Activated CD8-positive, alpha-beta memory T cell treated with anti-CD3 and anti-CD28 coated beads, Interleukin-2, amount 10 ng/mL, durations not matched to agents 7 days and 5 days (primary cell): Measurements from ENCODE around the gene TUBA3D. TPM values are rescaled to one million over a fixed set of nuclear protein-coding genes. Genes with fewer than 3 reads are reported as not detected.
"Not testable (repeated sequence)": the region's sequence is repeated elsewhere in the genome, so short reads cannot be mapped to it uniquely, and the experiment has no call there.

ENCODE experiments used
- ATAC-seq: fragments of 150-1000 bp; cut with Tn5 transposase; one replicate; pipeline ENCODE4 v1.10.0; 2021; ENCODE audit warnings: moderate library complexity
- CTCF ChIA-PET: fragments of 350-600 bp; sonication (Branson Sonifier 250); formaldehyde crosslinking; loops from one replicate; lab custom pipeline; 2021; ENCODE audit warnings: antibody characterized with exemption; lab: Charles Lee
- DNase-seq: peaks from one replicate; pipeline ENCODE4 v3.0.0-alpha.2; 2020
- H3K27ac Mint-ChIP-seq: one replicate; pipeline ENCODE4 v1.8.0; 2021; ENCODE audit warnings: mild to moderate bottlenecking, mixed read lengths
- H3K27me3 Mint-ChIP-seq: one replicate; pipeline ENCODE4 v1.8.0; 2021; ENCODE audit warnings: mixed read lengths
- H3K36me3 Mint-ChIP-seq: one replicate; pipeline ENCODE4 v1.8.0; 2021; ENCODE audit warnings: mild to moderate bottlenecking, mixed read lengths
- H3K4me1 Mint-ChIP-seq: one replicate; pipeline ENCODE4 v1.8.0; 2021; ENCODE audit warnings: mixed read lengths
- H3K4me3 Mint-ChIP-seq: one replicate; pipeline ENCODE4 v1.8.0; 2021; ENCODE audit warnings: mild to moderate bottlenecking, moderate library complexity, mixed read lengths
- H3K9me3 Mint-ChIP-seq: one replicate; pipeline ENCODE4 v1.8.0; 2022; ENCODE audit warnings: low read depth, mixed read lengths
- total RNA-seq, 2 experiments: library from RNA; stranded (reverse); gene quantifications; one replicate each; pipeline ENCODE4 v1.2.3, GENCODE V29; 2021

The TUBA3D gene
- total RNA-seq, 2 experiments from 2014 or later = not detected

DNA sequence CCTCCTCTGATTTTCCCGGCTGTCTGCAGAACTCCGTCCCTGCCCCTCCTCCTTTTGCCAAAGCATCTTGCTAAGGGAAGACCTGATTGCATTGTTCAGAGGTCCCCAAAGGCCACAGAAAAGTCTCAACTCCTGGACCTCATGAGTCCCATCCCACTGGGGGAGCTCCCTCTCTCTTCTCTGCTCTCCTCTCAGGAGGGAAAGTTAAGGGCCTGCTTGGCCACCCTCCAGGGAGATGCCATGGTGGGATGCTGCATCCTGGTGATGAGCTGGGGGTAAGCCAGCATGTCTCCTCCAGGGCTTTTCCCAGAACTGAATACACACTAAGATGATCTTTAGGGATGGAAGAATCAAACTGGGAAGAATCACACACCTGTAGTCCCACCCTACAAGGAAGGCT lies 2.7 kb upstream of the TUBA3D start:
- DNase-seq, H3K4me3 Mint-ChIP-seq, H3K36me3 Mint-ChIP-seq, H3K27ac Mint-ChIP-seq, H3K4me1 Mint-ChIP-seq, CTCF ChIA-PET, ATAC-seq, H3K27me3 Mint-ChIP-seq, H3K9me3 Mint-ChIP-seq: not testable (repeated sequence)

DNA sequence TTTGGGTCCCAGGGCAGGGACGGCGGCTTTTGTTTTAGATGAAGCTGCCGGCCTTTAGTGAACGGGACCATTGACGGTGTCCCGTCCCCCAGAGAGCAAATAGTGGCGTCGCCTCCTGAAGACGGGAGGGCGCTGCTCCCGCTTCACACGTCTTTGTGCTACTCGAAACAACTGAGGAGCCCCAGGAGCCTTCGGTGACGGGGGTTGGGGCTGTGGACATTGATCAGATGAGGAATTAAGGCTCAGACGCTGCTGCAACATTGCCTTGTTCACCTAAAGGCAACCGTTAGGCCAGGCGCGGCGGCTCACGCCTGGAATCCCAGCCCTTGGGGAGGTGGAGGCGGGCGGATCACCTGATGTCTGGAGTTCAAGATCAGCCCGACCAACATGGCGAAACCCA lies 444 bp downstream of the TUBA3D start:
- H3K4me3 Mint-ChIP-seq, H3K27ac Mint-ChIP-seq, H3K27me3 Mint-ChIP-seq: not testable (repeated sequence)

DNA sequence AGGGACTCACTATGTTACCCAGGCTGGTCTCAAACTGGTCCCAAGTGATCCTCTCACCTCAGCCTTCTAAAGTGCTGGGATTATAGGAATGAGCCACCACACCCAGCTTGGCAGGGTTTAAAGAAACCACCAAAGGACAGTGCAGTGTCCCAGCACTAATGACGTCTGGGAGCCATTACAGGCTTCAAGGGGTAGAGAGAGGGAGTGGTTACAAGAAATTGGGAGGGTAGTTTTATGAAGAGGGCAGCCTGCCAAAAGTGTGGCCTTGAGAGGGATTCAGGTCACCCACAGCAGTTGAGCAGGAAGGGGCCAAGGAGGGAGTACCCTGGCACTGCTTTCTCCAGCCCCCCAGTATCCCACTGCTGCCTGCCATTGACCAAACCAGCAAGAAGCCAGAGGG lies 1.3 kb downstream of the TUBA3D start:
- CTCF ChIA-PET, H3K36me3 Mint-ChIP-seq, H3K9me3 Mint-ChIP-seq, H3K27me3 Mint-ChIP-seq, H3K27ac Mint-ChIP-seq, H3K4me3 Mint-ChIP-seq, DNase-seq, H3K4me1 Mint-ChIP-seq, ATAC-seq: not testable (repeated sequence)

More for the DNA sequence above, 444 bp downstream of the TUBA3D start:
- CTCF ChIA-PET, H3K4me1 Mint-ChIP-seq, ATAC-seq, H3K9me3 Mint-ChIP-seq, H3K36me3 Mint-ChIP-seq, DNase-seq: not testable (repeated sequence)

DNA sequence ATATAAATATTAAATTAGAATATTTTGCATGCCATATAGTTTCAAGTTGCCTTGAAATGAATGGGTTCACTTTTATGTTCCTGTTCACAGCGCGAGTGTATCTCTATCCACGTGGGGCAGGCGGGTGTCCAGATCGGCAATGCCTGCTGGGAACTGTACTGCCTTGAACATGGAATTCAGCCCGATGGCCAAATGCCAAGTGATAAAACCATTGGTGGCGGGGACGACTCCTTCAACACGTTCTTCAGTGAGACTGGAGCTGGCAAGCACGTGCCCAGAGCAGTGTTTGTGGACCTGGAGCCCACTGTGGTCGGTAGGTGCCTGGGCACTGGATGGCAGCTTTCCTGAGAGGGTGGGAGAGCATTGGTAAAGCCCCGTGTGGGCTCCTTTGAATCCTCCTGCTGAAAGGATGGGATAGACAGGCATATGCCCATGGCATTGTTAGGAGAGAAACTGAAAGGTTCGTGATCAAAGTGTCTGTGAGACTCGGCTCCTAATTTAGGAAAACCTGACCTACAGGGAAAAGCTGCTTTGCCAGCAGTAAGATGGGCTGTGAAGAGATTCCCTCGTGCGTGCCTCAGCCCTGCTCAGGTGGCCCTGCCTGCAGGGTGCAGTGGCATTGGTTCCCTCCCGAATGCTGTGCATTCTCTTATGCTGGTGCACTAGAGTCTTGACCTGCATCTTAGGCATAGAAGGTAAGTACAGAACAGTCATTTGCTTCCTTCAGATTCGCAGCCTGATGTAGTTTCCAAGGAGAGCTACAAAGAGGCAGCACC lies 2.3 kb downstream of the TUBA3D start:
- H3K9me3 Mint-ChIP-seq, H3K4me1 Mint-ChIP-seq, H3K4me3 Mint-ChIP-seq, DNase-seq, CTCF ChIA-PET, ATAC-seq, H3K27ac Mint-ChIP-seq, H3K27me3 Mint-ChIP-seq: not testable (repeated sequence)
- H3K36me3 Mint-ChIP-seq = peaks cover 11% of the 10 kb centered on the region

DNA sequence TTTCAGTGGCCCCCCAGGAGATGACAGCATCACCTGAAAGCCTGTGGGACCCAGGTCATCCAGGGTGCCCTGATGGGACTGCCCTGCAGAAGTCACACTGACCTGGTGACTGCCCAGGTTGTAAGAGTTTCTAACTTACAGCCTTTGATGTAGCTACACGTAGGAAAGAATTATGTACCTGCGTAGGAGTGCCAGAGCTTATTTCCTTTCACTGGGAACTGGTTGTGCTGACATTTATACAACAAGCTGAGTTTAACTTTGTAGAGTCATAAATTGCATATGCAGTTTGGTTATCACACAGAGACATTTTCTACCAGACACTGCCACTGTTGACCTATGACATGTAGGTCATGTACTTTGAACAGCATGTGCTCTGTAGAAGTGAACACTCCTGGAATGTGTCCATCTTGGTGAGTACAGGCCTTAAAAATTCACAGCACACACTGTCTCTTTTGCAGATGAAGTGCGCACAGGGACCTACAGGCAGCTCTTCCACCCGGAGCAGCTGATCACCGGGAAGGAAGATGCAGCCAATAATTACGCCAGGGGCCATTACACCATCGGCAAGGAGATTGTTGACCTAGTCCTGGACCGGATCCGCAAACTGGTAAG lies 3.0 kb downstream of the TUBA3D start:
- not testable (repeated sequence) for H3K4me3 Mint-ChIP-seq, DNase-seq, ATAC-seq, H3K9me3 Mint-ChIP-seq, H3K27me3 Mint-ChIP-seq, H3K4me1 Mint-ChIP-seq, H3K27ac Mint-ChIP-seq
- H3K36me3 Mint-ChIP-seq = peaks cover 11% of the 10 kb centered on the region
- CTCF ChIA-PET = interaction anchor here (1.0 kb wide), 1 partner anchor 14 kb away, joined by 3 read pairs; no protein-coding TSS in a partner anchor

DNA sequence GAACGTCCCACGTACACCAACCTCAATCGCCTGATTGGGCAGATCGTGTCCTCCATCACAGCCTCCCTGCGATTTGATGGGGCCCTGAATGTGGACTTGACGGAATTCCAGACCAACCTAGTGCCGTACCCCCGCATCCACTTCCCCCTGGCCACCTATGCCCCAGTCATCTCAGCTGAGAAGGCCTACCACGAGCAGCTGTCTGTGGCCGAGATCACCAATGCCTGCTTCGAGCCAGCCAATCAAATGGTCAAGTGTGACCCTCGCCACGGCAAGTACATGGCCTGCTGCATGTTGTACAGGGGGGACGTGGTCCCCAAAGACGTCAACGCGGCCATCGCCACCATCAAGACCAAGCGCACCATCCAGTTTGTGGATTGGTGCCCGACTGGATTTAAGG lies 4.4 kb downstream of the TUBA3D start:
- CTCF ChIA-PET = not testable (repeated sequence)

DNA sequence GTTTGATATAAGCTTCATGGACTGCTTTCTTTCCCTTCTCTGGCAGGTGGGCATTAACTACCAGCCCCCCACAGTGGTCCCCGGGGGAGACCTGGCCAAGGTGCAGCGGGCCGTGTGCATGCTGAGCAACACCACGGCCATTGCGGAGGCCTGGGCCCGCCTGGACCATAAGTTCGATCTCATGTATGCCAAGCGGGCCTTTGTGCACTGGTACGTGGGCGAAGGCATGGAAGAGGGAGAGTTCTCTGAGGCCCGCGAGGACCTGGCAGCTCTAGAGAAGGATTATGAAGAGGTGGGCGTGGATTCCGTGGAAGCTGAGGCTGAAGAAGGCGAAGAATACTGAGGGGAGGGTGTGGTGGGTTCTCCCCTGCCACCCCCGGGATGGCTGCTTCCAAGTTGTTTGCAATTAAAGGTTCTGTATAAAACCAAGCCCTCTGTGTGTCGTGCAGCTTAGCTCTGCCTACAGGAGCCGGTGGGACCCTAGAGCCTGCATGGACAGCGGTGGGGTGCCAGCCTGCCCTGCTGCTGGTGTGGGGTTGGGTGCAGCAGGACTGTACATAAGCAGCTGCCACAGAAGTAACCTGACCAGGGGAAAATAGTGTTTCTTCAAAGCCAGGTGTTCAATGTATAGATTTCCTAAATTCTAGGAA lies 6.7 kb downstream of the TUBA3D start:
- H3K9me3 Mint-ChIP-seq, H3K4me3 Mint-ChIP-seq, H3K27ac Mint-ChIP-seq, H3K4me1 Mint-ChIP-seq, H3K27me3 Mint-ChIP-seq, ATAC-seq, DNase-seq, H3K36me3 Mint-ChIP-seq, CTCF ChIA-PET: not testable (repeated sequence)

More for the DNA sequence above, 4.4 kb downstream of the TUBA3D start:
- H3K4me3 Mint-ChIP-seq, H3K4me1 Mint-ChIP-seq, H3K27me3 Mint-ChIP-seq, DNase-seq, H3K27ac Mint-ChIP-seq, H3K9me3 Mint-ChIP-seq, ATAC-seq: not testable (repeated sequence)
- H3K36me3 Mint-ChIP-seq = peaks cover 12% of the 10 kb centered on the region

DNA sequence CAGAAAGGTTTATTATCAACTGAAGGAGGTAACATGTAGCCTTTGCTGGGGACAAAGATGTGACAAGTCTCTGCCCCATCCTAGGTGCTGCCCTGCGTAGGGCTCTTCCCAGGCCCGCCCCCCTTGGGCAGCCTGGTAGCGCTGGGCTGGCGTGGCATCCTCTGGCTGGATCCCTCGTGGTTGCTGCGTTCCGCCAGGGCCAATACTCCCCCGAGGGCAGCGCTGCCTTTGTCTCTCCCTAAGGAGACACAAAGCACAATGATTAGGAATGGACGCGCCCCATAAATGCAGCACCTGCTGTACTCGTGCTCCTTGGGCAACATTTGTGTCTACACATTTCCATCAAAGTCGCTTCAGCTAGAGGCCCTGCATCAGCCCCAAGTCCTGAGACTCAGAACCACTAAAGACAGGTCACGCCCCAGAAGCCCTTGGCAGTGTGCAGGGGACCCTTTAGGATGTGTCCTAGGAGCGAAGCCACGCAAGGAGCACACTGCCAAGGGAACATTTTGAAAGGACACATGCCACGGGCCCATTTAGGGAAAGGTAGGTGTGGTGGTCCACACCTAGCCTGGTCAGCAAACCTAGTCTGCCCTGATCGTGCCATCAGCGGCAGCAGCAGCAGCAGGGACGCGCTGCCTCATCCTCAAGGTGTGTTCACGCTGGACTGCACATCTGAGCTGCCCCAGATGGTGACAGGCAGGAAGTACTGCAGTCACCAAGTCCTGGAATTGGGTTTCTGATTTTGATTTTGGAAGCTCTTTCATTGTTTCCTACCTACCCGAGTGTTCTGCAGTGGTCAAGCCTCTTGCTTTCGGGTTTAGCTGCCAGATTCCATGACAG lies 8.3 kb downstream of the TUBA3D start:
- H3K9me3 Mint-ChIP-seq, H3K4me3 Mint-ChIP-seq, CTCF ChIA-PET, H3K27me3 Mint-ChIP-seq, DNase-seq, H3K27ac Mint-ChIP-seq, ATAC-seq: not testable (repeated sequence)
- H3K36me3 Mint-ChIP-seq = peaks cover 17% of the 10 kb centered on the region
- peaks cover 13% of the 10 kb centered on the region for H3K4me1 Mint-ChIP-seq

DNA sequence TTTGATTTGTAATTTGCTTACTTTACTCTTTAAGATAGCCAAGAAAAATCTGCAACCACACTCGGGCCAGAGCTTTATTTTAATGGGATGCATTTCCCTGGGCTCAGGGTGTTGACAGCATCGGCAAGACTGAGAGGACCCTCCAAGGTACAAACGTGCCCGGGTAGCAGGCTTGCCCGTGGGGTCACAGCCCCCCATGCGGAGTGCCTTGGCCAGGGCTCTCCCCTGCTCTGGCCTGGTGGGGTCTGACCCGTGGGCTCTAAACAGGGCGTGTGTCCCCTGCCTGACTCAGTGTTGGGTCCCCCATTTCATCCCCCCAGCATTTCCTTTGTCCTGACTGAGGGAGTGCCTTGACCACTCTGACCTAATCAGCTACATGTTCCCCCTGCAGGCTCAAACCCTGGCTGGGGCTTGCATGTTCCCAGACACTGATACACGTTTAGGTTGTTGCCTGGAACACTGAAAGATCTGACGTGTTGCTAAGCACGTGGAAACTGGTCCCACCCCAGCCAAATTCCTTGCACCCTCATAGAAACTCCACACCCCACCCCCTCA lies 9.1 kb downstream of the TUBA3D start:
- Mint-ChIP-seq H3K4me1 (peaks cover 18% of the 10 kb centered on the region), H3K36me3 (peaks cover 17% of the 10 kb centered on the region)
- CTCF ChIA-PET, DNase-seq, H3K27me3 Mint-ChIP-seq, H3K4me3 Mint-ChIP-seq, H3K9me3 Mint-ChIP-seq, ATAC-seq, H3K27ac Mint-ChIP-seq: not testable (repeated sequence)

DNA sequence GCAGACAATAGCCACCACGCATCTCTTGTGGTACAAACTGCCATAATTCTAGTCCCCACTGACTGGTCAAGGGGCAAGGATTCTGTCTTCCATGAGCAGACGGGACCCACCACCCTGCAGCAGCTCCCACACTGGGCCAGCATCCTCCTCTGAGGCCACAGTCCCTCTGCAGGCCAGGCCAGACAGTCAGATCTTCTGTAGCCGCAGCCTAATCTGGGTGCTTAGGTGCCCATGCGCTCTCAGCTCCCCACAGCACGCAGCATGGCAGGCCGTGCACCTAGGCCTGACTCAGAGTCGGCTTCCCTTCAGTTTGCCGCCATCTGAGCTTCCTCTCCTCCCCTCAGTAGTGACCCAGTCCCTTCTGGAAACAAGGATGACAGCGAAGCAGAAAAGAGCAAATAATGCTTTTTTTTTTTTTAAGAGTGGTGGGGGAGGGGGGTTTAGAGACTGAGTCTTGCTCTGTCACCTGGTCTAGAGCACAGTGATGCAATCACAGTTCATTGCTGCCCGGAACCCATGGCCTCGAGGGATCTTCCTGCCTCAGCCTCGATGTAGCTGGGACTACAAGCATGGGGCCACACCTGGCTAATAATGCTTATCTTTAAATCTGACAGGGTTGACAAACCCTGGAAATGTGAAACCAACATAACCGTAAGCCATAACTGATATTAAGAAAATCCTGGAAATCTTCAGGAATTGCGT lies 10.4 kb downstream of the TUBA3D start:
- H3K27ac Mint-ChIP-seq, ATAC-seq, DNase-seq, CTCF ChIA-PET, H3K4me3 Mint-ChIP-seq, H3K9me3 Mint-ChIP-seq, H3K27me3 Mint-ChIP-seq: not testable (repeated sequence)
- Mint-ChIP-seq H3K4me1 (peaks cover 28% of the 10 kb centered on the region), H3K36me3 (peaks cover 17% of the 10 kb centered on the region)

DNA sequence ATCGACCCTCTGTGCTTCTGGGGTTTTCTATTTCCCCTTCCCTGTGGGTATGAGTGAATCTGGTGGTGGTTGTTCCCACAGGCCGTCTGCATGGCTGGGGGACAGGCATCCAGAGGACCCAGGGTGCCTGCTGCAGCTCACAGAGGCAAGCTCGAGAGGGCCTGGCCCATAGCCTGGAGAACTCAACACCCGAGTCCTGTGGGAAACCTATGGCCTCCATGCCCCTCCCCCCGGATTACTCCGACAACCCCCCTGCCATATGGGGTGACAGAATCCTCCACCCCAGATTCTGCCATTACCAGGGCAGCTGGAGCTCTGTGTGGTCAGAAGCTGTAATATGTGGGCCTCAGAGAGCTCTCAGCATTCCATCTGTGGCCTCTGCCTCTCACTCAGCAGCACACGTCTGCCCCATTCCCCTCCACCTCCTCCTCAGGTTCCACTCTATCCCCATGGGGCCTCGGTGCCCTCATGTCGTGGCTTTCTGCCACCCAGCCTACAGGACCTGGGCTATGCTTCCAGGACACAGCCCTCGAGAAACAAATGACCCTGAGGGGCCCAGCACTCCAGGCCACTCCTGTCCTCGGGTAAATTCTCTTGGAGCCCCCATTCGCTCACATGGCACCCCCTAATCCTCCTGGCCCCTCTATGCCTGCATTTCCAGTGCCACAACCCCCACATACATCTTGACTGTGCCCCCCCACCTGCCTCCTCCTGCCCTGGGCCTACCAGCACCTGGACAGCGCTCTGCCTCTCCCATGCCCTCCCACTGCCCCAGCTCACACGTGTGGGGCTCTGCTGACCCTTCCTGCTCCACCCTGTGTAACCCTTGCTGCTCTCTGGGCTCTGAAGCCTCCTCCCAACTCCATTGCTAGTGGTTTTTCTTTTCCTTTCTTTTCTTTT lies 12.6 kb downstream of the TUBA3D start:
- Mint-ChIP-seq H3K4me1 (peaks cover 21% of the 10 kb centered on the region), H3K4me3 (no peak overlapping the region), H3K27ac (no peak overlapping the region)

More for the DNA sequence above, 12.6 kb downstream of the TUBA3D start:
- Mint-ChIP-seq H3K27me3 (no peaks in the 10 kb centered on the region), H3K36me3 (peaks cover 12% of the 10 kb centered on the region), H3K9me3 (no peaks in the 10 kb centered on the region)
- no peak for DNase-seq
- ATAC-seq = no peak
- CTCF ChIA-PET = interaction anchor here (1.2 kb wide), 1 partner anchor 10 kb away, joined by 5 read pairs; no protein-coding TSS in a partner anchor
